Measurements from ENCODE around the gene ZPBP2.

DNA sequence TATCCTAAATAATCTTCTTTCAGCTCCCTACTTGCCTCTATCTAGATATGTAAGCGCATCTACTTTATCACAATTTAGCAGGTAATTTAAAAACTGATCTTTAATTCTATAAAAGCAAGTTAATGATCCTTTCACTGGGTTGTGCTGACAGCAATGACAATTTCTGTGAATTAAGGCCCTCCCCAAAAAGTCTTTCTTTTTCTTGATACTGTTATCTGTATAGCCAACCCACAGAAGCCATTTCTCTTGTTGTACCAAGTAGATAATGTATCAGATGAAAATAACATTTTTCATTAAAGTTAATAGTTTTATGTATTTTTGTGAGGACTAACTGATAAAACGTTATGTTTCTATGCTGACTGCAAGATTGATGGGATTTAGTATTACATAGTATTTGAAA lies 3.8 kb downstream of the ZPBP2 start:
- no peak for TF ChIP-seq POLR2AphosphoS5 (IDR thresholded peaks at IDR 0.05)
- TF ChIP-seq, protein P1, sequence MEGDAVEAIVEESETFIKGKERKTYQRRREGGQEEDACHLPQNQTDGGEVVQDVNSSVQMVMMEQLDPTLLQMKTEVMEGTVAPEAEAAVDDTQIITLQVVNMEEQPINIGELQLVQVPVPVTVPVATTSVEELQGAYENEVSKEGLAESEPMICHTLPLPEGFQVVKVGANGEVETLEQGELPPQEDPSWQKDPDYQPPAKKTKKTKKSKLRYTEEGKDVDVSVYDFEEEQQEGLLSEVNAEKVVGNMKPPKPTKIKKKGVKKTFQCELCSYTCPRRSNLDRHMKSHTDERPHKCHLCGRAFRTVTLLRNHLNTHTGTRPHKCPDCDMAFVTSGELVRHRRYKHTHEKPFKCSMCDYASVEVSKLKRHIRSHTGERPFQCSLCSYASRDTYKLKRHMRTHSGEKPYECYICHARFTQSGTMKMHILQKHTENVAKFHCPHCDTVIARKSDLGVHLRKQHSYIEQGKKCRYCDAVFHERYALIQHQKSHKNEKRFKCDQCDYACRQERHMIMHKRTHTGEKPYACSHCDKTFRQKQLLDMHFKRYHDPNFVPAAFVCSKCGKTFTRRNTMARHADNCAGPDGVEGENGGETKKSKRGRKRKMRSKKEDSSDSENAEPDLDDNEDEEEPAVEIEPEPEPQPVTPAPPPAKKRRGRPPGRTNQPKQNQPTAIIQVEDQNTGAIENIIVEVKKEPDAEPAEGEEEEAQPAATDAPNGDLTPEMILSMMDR (IDR thresholded peaks at IDR 0.05), result no peak

All from upper lobe of left lung (tissue), 4 donors.